ENCODE data around the gene CGB7. TPM values are rescaled to one million over a fixed set of nuclear protein-coding genes. Genes with fewer than 3 reads are reported as not detected.
"Not testable (repeated sequence)": the region's sequence is repeated elsewhere in the genome, so short reads cannot be mapped to it uniquely, and the experiment has no call there.

CGB7 gene
- total RNA-seq, 1 donor from 2014 or later: 1.8 TPM

- H3K4me3 ChIP-seq (ENCODE audit: low read depth, low read length): no peak within 1 kb of the TSS
- no peak for DNase-seq (ENCODE audit: low read depth)
- TF ChIP-seq, protein P1, sequence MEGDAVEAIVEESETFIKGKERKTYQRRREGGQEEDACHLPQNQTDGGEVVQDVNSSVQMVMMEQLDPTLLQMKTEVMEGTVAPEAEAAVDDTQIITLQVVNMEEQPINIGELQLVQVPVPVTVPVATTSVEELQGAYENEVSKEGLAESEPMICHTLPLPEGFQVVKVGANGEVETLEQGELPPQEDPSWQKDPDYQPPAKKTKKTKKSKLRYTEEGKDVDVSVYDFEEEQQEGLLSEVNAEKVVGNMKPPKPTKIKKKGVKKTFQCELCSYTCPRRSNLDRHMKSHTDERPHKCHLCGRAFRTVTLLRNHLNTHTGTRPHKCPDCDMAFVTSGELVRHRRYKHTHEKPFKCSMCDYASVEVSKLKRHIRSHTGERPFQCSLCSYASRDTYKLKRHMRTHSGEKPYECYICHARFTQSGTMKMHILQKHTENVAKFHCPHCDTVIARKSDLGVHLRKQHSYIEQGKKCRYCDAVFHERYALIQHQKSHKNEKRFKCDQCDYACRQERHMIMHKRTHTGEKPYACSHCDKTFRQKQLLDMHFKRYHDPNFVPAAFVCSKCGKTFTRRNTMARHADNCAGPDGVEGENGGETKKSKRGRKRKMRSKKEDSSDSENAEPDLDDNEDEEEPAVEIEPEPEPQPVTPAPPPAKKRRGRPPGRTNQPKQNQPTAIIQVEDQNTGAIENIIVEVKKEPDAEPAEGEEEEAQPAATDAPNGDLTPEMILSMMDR (conservative IDR thresholded peaks at IDR 0.05; ENCODE audit: low read depth, low read length): no peak
Measured at GRCh38 chr19:49064768-49065611, 7.4 kb upstream of the CGB7 start, which contains the start of gene NTF4. Gene NTF4, minus strand, starts transcription at chr19:49064818. Its CDS starts 2,821 bp downstream, at chr19:49061997.

- TF ChIP-seq, protein P1 (conservative IDR thresholded peaks at IDR 0.05; ENCODE audit: low read depth, low read length): no peak
- H3K4me3 ChIP-seq (ENCODE audit: low read depth, low read length): no peak overlapping the region
- no peak for DNase-seq (ENCODE audit: low read depth)
Measured at GRCh38 chr19:49064029-49064629, 6.6 kb upstream of the CGB7 start.

DNA sequence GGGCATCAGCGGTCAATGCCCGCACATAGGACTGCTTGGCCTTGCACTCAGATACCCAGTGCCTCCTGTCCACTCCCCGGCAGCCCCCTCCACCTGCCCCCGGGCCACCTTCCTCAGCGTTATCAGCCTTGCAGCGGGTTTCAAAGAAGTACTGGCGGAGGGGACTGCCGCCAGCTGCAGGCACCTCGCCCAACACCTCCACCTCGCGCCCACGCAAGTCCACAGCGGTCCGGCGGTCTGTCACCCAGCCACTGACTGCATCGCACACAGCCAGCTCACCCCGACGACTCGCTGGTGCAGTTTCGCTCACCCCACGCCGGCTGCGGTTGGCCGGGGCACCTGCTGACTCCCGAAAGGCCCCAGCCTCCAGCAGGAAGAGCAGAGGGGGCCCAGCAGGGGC is 3.9 kb upstream of the CGB7 start:
- TF ChIP-seq, protein P1 (conservative IDR thresholded peaks at IDR 0.05; ENCODE audit: low read depth, low read length): no peak
- no peak overlapping the region for H3K4me3 ChIP-seq (ENCODE audit: low read depth, low read length)
- no peak for DNase-seq (ENCODE audit: low read depth)

DNA sequence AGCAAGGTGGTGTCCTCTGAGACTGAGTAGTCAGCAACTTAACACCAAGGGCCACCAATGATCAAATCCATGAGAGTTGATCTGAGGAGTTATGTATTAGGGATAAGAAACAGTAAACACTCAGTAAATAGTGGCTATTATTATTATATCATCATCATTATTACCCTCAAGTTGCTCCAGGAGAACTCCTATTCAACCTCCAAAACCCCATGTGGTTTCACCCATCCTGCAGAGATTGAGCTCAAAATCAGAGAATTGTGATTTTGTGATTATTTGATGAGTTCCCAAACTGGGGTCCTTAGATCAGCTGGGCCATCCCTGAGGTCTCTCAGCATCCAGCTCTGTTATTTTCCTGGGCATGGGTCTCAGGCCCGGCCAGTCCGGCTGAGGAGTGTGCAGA is 3.5 kb upstream of the CGB7 start:
- DNase-seq (ENCODE audit: low read depth): no peak
- H3K4me3 ChIP-seq (ENCODE audit: low read depth, low read length): no peak overlapping the region
- TF ChIP-seq, protein P1 (conservative IDR thresholded peaks at IDR 0.05; ENCODE audit: low read depth, low read length): no peak

DNA sequence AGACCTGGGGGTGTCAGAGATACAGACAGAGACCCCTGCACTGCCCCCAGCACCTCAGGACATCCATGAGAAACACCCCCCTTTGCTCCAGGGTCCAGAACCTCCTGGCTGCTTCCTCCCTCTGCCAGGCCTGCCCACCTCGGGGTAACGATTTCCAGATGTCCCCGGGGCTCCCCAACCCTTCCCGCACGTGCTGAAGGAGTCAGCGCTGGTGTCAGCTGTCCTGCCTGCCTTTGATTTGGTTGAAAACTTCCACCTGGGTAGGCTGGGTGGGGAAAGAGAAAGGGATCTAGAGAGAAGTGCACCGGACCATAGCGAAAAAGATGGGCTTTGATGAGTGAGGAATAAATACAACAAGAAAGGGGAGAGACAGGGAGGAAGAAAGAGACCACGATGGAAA is 1.5 kb upstream of the CGB7 start:
- no peak overlapping the region for H3K4me3 ChIP-seq (ENCODE audit: low read depth, low read length)
- TF ChIP-seq, protein P1 (conservative IDR thresholded peaks at IDR 0.05; ENCODE audit: low read depth, low read length): no peak
- DNase-seq (ENCODE audit: low read depth): no peak

DNA sequence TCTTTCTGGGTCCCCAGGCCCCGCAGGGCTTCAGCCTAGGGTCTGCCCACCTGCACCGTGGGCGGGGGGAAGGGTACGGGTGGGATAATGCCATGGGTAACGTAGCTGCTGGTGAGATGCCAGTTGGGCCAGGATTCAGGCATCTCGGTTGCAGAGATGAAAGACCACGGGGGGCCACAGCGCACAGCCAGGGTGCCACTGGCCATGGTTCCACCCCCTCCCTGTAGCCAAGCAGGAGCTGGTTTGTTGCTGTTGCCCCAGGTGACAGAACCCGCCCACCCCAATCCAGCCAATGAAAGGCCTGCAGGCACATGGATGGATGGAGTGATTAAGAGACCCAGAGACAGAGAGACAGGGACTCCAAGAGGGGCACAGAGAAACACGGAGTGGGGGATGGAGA is 1.0 kb upstream of the CGB7 start:
- DNase-seq (ENCODE audit: low read depth): no peak
- no peak overlapping the region for H3K4me3 ChIP-seq (ENCODE audit: low read depth, low read length)
- TF ChIP-seq, protein P1 (conservative IDR thresholded peaks at IDR 0.05; ENCODE audit: low read depth, low read length): no peak

DNA sequence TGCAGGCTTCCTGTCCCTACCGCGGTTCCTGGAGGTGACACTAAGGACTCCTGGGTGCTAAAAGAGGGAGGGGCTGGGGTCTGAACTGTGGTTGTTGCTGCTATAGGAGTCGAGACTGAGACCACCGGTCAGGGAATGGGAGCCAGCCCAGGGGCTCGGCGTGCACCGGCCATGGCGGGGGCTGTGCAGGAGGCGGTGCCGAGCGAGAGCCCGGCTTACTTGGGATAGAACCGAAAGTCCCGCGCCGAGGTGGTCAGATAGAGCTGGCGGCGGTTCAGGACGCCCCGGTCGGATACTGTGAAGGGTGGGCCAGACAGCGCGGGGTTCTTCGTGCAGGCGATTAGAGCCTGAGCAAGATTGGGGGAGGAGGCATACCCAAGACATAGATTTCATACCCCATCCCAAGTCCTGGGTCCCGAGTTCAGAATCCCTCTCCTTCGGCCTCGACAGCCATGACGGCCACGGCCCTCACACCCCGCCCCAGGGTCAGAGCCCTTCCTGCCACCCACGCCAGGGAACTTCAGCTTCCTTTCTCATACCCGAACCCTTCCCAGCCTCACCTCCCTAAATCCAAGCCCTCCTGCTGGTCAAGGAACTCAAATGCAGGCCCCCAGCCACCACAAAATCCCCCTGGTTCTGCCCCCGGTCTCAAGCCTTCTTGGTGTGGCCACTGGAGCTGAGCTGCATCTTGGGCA is 500 bp downstream of the CGB7 start:
- not testable (repeated sequence) for DNase-seq (ENCODE audit: low read depth)
- peak overlapping the region; percentile 60 for H3K4me3 ChIP-seq (ENCODE audit: low read depth, low read length)

Measured in epithelial cell of proximal tubule (primary cell).